ENCODE measurements around the gene FRMPD4. TPM values are rescaled to one million over a fixed set of nuclear protein-coding genes. Genes with fewer than 3 reads are reported as not detected.

Gene FRMPD4
- total RNA-seq, 1 donor from 2014 or later, result 2.8 TPM

GRCh38 chrX:12237771-12238170 is 99.5 kb downstream of the FRMPD4 start:
- intact Hi-C loops (cut with micrococcal nuclease), result no loop called here
- no peaks in the 10 kb centered on the region for H3K9me3 ChIP-seq (replicated peaks)
- TF ChIP-seq CTCF (IDR thresholded peaks at IDR 0.05; ENCODE audit: borderline replicate concordance), result no peak

GRCh38 chrX:12239356-12240082 is 101.2 kb downstream of the FRMPD4 start:
- intact Hi-C loops (cut with micrococcal nuclease), result no loop called here
- no peak for DNase-seq
- no peaks in the 10 kb centered on the region for H3K27me3 ChIP-seq (ENCODE audit: low read depth)
- no peaks in the 10 kb centered on the region for H3K36me3 ChIP-seq
- TF ChIP-seq CTCF (IDR thresholded peaks at IDR 0.05; ENCODE audit: borderline replicate concordance), result no peak
- no peaks in the 10 kb centered on the region for H3K4me1 ChIP-seq
- no peak overlapping the region for H3K4me3 ChIP-seq
- no peaks in the 10 kb centered on the region for H3K9me3 ChIP-seq (replicated peaks)
- no peak overlapping the region for H3K27ac ChIP-seq (replicated peaks)

More at GRCh38 chrX:12237771-12238170, 99.5 kb downstream of the FRMPD4 start:
- no peak for DNase-seq
- Histone ChIP-seq H3K4me1 (no peaks in the 10 kb centered on the region), H3K36me3 (no peaks in the 10 kb centered on the region), H3K27ac (replicated peaks) (no peak overlapping the region), H3K27me3 (ENCODE audit: low read depth) (no peaks in the 10 kb centered on the region), H3K4me3 (no peak overlapping the region)

GRCh38 chrX:12240491-12240890 is 102.2 kb downstream of the FRMPD4 start:
- H3K27ac ChIP-seq (replicated peaks), result no peak overlapping the region
- no peak for DNase-seq
- no peak for TF ChIP-seq CTCF (IDR thresholded peaks at IDR 0.05; ENCODE audit: borderline replicate concordance)
- H3K9me3 ChIP-seq (replicated peaks), result no peaks in the 10 kb centered on the region
- no peaks in the 10 kb centered on the region for H3K36me3 ChIP-seq
- no peak overlapping the region for H3K4me3 ChIP-seq
- intact Hi-C loops (cut with micrococcal nuclease), result no loop called here
- no peaks in the 10 kb centered on the region for H3K27me3 ChIP-seq (ENCODE audit: low read depth)
- H3K4me1 ChIP-seq, result no peaks in the 10 kb centered on the region

- Histone ChIP-seq H3K4me3 (no peak overlapping the region), H3K4me1 (no peaks in the 10 kb centered on the region), H3K36me3 (no peaks in the 10 kb centered on the region), H3K9me3 (replicated peaks) (no peaks in the 10 kb centered on the region), H3K27ac (replicated peaks) (no peak overlapping the region), H3K27me3 (ENCODE audit: low read depth) (no peaks in the 10 kb centered on the region)
- DNase-seq, result no peak
- intact Hi-C loops (cut with micrococcal nuclease), result no loop called here
- no peak for TF ChIP-seq CTCF (IDR thresholded peaks at IDR 0.05; ENCODE audit: borderline replicate concordance)
Measured at GRCh38 chrX:12241026-12241425, 102.8 kb downstream of the FRMPD4 start.

GRCh38 chrX:12245650-12246645 is 107.7 kb downstream of the FRMPD4 start:
- intact Hi-C loops (cut with micrococcal nuclease), result no loop called here
- H3K27me3 ChIP-seq (ENCODE audit: low read depth), result no peaks in the 10 kb centered on the region
- no peak overlapping the region for H3K27ac ChIP-seq (replicated peaks)
- no peaks in the 10 kb centered on the region for H3K9me3 ChIP-seq (replicated peaks)
- no peaks in the 10 kb centered on the region for H3K36me3 ChIP-seq
- no peak overlapping the region for H3K4me3 ChIP-seq
- no peak for DNase-seq
- TF ChIP-seq CTCF (IDR thresholded peaks at IDR 0.05; ENCODE audit: borderline replicate concordance), result no peak
- no peaks in the 10 kb centered on the region for H3K4me1 ChIP-seq
